ENCODE data around the gene PSMB11.
"Not testable (repeated sequence)": the region's sequence is repeated elsewhere in the genome, so short reads cannot be mapped to it uniquely, and the experiment has no call there.

DNA sequence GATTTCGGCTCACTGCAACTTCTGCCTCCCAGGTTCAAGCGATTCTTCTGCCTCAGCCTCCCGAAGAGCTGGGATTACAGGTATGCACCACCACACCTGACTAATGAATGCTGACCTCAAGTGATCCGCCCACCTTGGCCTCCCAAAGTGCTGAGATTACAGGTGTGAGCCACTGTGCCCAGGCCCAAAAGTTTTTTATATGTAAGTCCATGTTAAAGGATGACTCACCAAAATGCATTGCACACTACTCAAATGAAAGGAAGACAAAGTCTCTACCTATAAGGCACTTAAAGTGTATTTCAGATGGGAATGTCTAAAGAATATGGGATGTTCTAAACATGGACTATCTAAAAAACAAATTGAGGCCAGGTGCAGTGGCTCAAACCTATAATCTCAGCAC is 37.7 kb upstream of the PSMB11 start:
- TF ChIP-seq, protein P1, sequence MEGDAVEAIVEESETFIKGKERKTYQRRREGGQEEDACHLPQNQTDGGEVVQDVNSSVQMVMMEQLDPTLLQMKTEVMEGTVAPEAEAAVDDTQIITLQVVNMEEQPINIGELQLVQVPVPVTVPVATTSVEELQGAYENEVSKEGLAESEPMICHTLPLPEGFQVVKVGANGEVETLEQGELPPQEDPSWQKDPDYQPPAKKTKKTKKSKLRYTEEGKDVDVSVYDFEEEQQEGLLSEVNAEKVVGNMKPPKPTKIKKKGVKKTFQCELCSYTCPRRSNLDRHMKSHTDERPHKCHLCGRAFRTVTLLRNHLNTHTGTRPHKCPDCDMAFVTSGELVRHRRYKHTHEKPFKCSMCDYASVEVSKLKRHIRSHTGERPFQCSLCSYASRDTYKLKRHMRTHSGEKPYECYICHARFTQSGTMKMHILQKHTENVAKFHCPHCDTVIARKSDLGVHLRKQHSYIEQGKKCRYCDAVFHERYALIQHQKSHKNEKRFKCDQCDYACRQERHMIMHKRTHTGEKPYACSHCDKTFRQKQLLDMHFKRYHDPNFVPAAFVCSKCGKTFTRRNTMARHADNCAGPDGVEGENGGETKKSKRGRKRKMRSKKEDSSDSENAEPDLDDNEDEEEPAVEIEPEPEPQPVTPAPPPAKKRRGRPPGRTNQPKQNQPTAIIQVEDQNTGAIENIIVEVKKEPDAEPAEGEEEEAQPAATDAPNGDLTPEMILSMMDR (IDR thresholded peaks at IDR 0.05), result not testable (repeated sequence)
- TF ChIP-seq POLR2A (IDR thresholded peaks at IDR 0.05), result not testable (repeated sequence)
